ENCODE measurements around the gene TBC1D7. TPM values are rescaled to one million over a fixed set of nuclear protein-coding genes. Genes with fewer than 3 reads are reported as not detected.

Gene TBC1D7
- 62.0 and 68.8 TPM in 2 replicates for total RNA-seq (2013; cell fraction: nucleolus; rRNA removed)
- total RNA-seq (2014; rRNA removed) (20.8 and 24.6 TPM in 2 replicates), total RNA-seq (2014; rRNA removed; fragmentation: Illumina TruSeq; extraction: Trizol) (19.8 and 21.9 TPM in 2 replicates), total RNA-seq (2021) (21.0 and 23.1 TPM in 2 replicates), polyA plus RNA-seq (2011; rRNA removed) (51.7 and 63.8 TPM in 2 replicates), polyA plus RNA-seq (2014; fragmentation: Illumina TruSeq; extraction: Trizol) (23.7 and 26.0 TPM in 2 replicates), polyA plus RNA-seq (2014; fragmentation: Nextera tagmentation; extraction: Ambion mirVana) (10 to 100 TPM; 36.5 to 39.3 TPM), polyA plus RNA-seq (2014; rRNA removed) (20.1 and 20.9 TPM in 2 replicates), polyA plus RNA-seq (2016; fragmentation: Nextera tagmentation; extraction: Ambion mirVana) (10 to 100 TPM; 57.7 to 65.9 TPM), polyA minus RNA-seq (2011; rRNA and poly(A)+ RNA removed) (35.0 and 64.7 TPM in 2 replicates), Bru-seq, nascent RNA (percentile 77 among the genes with signal in this experiment), BruChase-seq, experiment 1, labeled RNA remaining after a 6-hour chase (percentile 72 among the genes with signal in this experiment), BruChase-seq, experiment 2, labeled RNA remaining after a 2-hour chase (percentile 72 among the genes with signal in this experiment)
- polyA plus RNA-seq (2011; ENCODE audit: low read depth), result 24.3 TPM
- polyA plus RNA-seq (2011; cell fraction: cytosol; rRNA removed), result 28.9 and 39.1 TPM in 2 replicates
- polyA plus RNA-seq (2011; cell fraction: nucleus; rRNA removed), result 34.2 and 40.4 TPM in 2 replicates
- polyA plus RNA-seq (2012), result 21.2 and 26.7 TPM in 2 replicates
- 12.4 and 14.1 TPM in 2 replicates for polyA minus RNA-seq (2011; cell fraction: cytosol; rRNA and poly(A)+ RNA removed)
- polyA minus RNA-seq (2011; cell fraction: nucleus; rRNA and poly(A)+ RNA removed), result 38.0 and 56.2 TPM in 2 replicates
- long read RNA-seq, experiment 1, transcript TBC1D7-204 (8 exons, 1,276 nt), result major isoform, 7 of 219 reads
- long read RNA-seq, experiment 1, partial matches to known transcripts, result 2 of 219 reads
- long read RNA-seq, experiment 1, other reads (novel, unspliced or antisense), result 206 of 219 reads
- long read RNA-seq, experiment 2, transcript TBC1D7-204 (8 exons, 1,276 nt), result minor isoform, 20 of 1,007 reads
- long read RNA-seq, experiment 2, transcript TBC1D7-202 (8 exons, 1,116 nt), result major isoform, 35 of 1,007 reads
- long read RNA-seq, experiment 2, transcript TBC1D7-205 (7 exons, 1,084 nt), result minor isoform, 10 of 1,007 reads
- long read RNA-seq, experiment 2, partial matches to known transcripts, result 54 of 1,007 reads
- long read RNA-seq, experiment 2, other reads (novel, unspliced or antisense), result 886 of 1,007 reads

DNA sequence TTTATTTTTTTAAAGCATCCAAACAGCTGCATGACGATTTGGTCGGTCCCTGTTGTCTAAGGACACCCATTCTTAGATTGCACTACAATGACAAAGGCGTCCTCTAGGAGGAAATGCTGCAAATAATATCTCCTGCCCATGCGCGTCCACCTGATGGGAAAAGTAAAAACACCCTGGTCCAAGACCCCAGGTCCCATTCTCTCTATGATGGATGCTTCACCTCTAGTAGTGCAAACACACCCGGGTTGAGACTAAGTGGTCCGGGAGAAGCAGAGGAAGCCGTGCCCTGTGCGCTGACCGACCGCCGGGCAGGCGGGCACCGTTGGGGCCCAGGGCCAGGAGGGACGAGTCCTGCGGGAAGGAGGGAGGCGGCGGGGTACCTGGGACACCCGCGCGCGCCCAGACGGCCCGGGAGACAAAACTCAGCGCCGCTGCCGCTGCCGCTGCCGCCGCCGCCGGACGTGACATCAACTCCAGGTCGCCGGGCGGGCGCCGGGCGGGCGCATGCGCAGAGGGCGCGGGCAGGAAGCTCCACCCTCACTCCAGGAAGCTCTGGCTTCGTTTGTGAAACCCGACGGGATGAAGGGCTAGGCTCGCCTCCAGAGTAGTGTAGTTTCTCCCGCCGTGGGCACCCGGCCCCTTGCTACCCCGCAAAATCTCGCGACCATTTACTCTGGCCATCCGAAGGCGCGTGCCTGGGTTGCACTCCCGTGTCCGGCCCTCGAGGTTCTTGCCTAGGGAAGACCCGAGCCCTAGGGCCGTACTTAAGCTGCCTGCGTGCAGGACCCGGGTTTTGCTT lies at the start of gene TBC1D7:
Gene TBC1D7, minus strand, starts transcription at position 462 of the 799 bp plus-strand sequence. CDS start 1,639 bp downstream, outside the sequence.
- Histone ChIP-seq H3K36me3 (ENCODE audit: control insufficient read depth in 2 of 2, insufficient read depth in 2 of 2, low read length in 1 of 2) (peaks cover 0 to 12% of the 10 kb centered on the region in 2 experiments; a peak in 2 of 4 replicates), H2AFZ (ENCODE audit: control insufficient read depth, low read depth, low read length) (peak within 1 kb of the TSS; percentile 95), H3K9ac (ENCODE audit: control insufficient read depth, insufficient read depth, low read length) (peak within 1 kb of the TSS; percentile 86), H3K4me3 (peak within 1 kb of the TSS; percentile 90), H3K4me1 (ENCODE audit: control insufficient read depth, insufficient read depth, low read length) (peaks cover 5% of the 10 kb centered on the region; the same call in 1 of the 2 replicates), H3K9me3 (replicated peaks; ENCODE audit: control insufficient read depth, insufficient read depth, low read length) (no peaks in the 10 kb centered on the region), H3K79me2 (ENCODE audit: control insufficient read depth, insufficient read depth, low read length) (peaks cover 11% of the 10 kb centered on the region), H4K20me1 (ENCODE audit: control insufficient read depth, insufficient read depth) (no peaks in the 10 kb centered on the region), H3K4me2 (ENCODE audit: control insufficient read depth, insufficient read depth) (peak within 1 kb of the TSS; percentile 95), H3K27me3 (replicated peaks in 1 of 2; ENCODE audit: control insufficient read depth in 2 of 2, insufficient read depth in 2 of 2, low read length in 1 of 2) (no peaks in the 10 kb centered on the region), H3K27ac (ENCODE audit: control insufficient read depth, insufficient read depth) (peak within 1 kb of the TSS; percentile 87)
- intact Hi-C loops (cut with micrococcal nuclease; ENCODE audit: unreplicated experiment) (loop anchor here (1.0 to 2.0 kb wide), 3 partner anchors 23 to 99 kb away; no protein-coding TSS in a partner anchor), in situ Hi-C loops (cut with MboI) (no loop called here)
- no TSS peak for BruUV-seq (replicated peaks)
- DNase-seq (ENCODE audit: low read depth, low spot score), result peak; percentile 63
- SMC1A ChIA-PET (ENCODE audit: uncharacterized antibody, unreplicated experiment), result interaction anchor here (0.7 to 7.5 kb wide), 41 partner anchors 8 to 434 kb away, joined by 3 to 119 read pairs (median 5); partner anchors contain the start of gene NOL7
- POLR2A ChIA-PET, result interaction anchor here (0.6 to 4.0 kb wide), 12 partner anchors 14 to 133 kb away, joined by 3 to 22 read pairs (median 4); no protein-coding TSS in a partner anchor
- RAD21 ChIA-PET (ENCODE audit: unreplicated experiment), result interaction anchor here (0.7 to 10.2 kb wide), 33 partner anchors 9 to 417 kb away, joined by 3 to 124 read pairs (median 4); partner anchors contain the start of genes GFOD1, NOL7 and SIRT5
- WGBS (ENCODE audit: insufficient coverage, insufficient replicate concordance, low lambda C conversion rate, missing lambda C conversion rate), result under 1% methylated on average over 45 of the region's 63 CpGs
- CTCF ChIA-PET, result interaction anchor here (0.5 to 9.6 kb wide), 20 partner anchors 10 to 417 kb away, joined by 3 to 169 read pairs (median 4); partner anchors contain the start of genes NOL7 and SIRT5
- FAIRE-seq, result peak; percentile 74
- peak; percentile 91 for ATAC-seq
- TF ChIP-seq CREB1 (IDR thresholded peaks at IDR 0.05; ENCODE audit: low read depth) (peak; percentile 81; the same call in 1 of the 2 replicates), POU2F2 (IDR thresholded peaks at IDR 0.05; ENCODE audit: borderline replicate concordance, low read depth, low read length) (0 out of 3 replicates have a peak, but pooled peaks have one; percentile 43), NBN (IDR thresholded peaks at IDR 0.05) (peak; percentile 68; the same call in 1 of the 2 replicates), IKZF2 (IDR thresholded peaks at IDR 0.05) (peak; percentile 28 to 33; a peak in 1 of 4 replicates), RELA (IDR thresholded peaks at IDR 0.05; ENCODE audit: borderline replicate concordance, partially characterized antibody) (peak; percentile 47), GABPA (IDR thresholded peaks at IDR 0.05; ENCODE audit: low read depth) (peak; percentile 60; the same call in 1 of the 2 replicates), SMARCA5 (IDR thresholded peaks at IDR 0.05) (no peak), CBX5 (IDR thresholded peaks at IDR 0.05; ENCODE audit: low read depth) (0 out of 2 replicates have a peak, but pooled peaks have one; percentile 38), PAX5 (IDR thresholded peaks at IDR 0.05; ENCODE audit: borderline replicate concordance, low read depth, low read length) (no peak), SP1 (IDR thresholded peaks at IDR 0.05; ENCODE audit: low read depth, low read length) (peak; percentile 16), SMAD5 (IDR thresholded peaks at IDR 0.05; ENCODE audit: low read depth) (peak; percentile 80; the same call in 1 of the 2 replicates), PML (IDR thresholded peaks at IDR 0.05; ENCODE audit: low read length) (peak; percentile 90), NRF1 (conservative IDR thresholded peaks at IDR 0.05; ENCODE audit: low read depth, low read length) (peak; percentile 89), BCL11A (IDR thresholded peaks at IDR 0.05; ENCODE audit: low read depth, low read length) (no peak), ZNF274 (IDR thresholded peaks at IDR 0.05; ENCODE audit: insufficient read depth, insufficient read length) (no peak), ZNF217 (IDR thresholded peaks at IDR 0.05) (peak; percentile 53; the same call in 1 of the 2 replicates)
- TF ChIP-seq, protein P1, sequence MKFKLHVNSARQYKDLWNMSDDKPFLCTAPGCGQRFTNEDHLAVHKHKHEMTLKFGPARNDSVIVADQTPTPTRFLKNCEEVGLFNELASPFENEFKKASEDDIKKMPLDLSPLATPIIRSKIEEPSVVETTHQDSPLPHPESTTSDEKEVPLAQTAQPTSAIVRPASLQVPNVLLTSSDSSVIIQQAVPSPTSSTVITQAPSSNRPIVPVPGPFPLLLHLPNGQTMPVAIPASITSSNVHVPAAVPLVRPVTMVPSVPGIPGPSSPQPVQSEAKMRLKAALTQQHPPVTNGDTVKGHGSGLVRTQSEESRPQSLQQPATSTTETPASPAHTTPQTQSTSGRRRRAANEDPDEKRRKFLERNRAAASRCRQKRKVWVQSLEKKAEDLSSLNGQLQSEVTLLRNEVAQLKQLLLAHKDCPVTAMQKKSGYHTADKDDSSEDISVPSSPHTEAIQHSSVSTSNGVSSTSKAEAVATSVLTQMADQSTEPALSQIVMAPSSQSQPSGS (IDR thresholded peaks at IDR 0.05; ENCODE audit: low read length), result no peak

All from GM12878 (cell line).